HepG2 (cell line): ENCODE data around the gene PRSS36. TPM values are rescaled to one million over a fixed set of nuclear protein-coding genes. Genes with fewer than 3 reads are reported as not detected.

ENCODE experiments used
- ATAC-seq: fragments of 200-7000 bp; cut with Tn5 transposase; 3 replicates; pipeline ENCODE4 v1.9.1; 2020; ENCODE audit warnings: mild to moderate bottlenecking, moderate library complexity
- BruUV-seq: library from RNA; stranded (reverse); fragments of 400-500 nt; replicated peaks from 2 replicates; lab custom pipeline; 2021; lab: Mats Ljungman, UMichigan
- CTCF ChIA-PET: fragments of 300-600 bp; formaldehyde crosslinking; extraction: SDS; loops from one replicate; lab custom pipeline; 2021; ENCODE audit warnings: low total read pairs, inconsistent platforms, low intra/inter-chr PET ratio; lab: Yijun Ruan, JAX
- POLR2A ChIA-PET: fragments of 350-600 bp; sonication (Branson Sonifier 250); formaldehyde crosslinking; loops from one replicate; lab custom pipeline; 2020; ENCODE audit warnings: antibody characterized with exemption, inconsistent platforms; lab: Yijun Ruan, JAX
- DNase-seq: peaks from one replicate; pipeline ENCODE4 v3.0.0-alpha.2; 2015; ENCODE audit warnings: low spot score
- FAIRE-seq: peaks from 3 replicates; lab custom pipeline; 2011; peaks lifted over from hg19 to GRCh38; lab: Jason Lieb, UNC
- H2AFZ ChIP-seq: one replicate; pipeline ENCODE4 v1.6.1; 2011; ENCODE audit warnings: low read length, inconsistent platforms
- H3K27ac ChIP-seq: fragments of 300-600 bp; 3 replicates; pipeline ENCODE4 v1.8.0; 2011; ENCODE audit warnings: mixed run types, mild to moderate bottlenecking, mixed read lengths, low read length, inconsistent platforms; ENCODE audit not compliant: insufficient read depth; ENCODE audit errors: extremely low read length
- H3K27me3 ChIP-seq, 2 experiments: fragments of 200-600 bp in 1 of 2; 2 replicates in 1 of 2; 3 replicates in 1 of 2; pipeline versions ENCODE4 v1.6.0 to v1.8.0; 2011; ENCODE audit warnings: low read length in 2 of 2, mild to moderate bottlenecking in 2 of 2, moderate library complexity in 2 of 2, inconsistent platforms in 1 of 2; ENCODE audit not compliant: insufficient read depth in 2 of 2, control insufficient read depth in 1 of 2
- H3K36me3 ChIP-seq, 2 experiments: fragments of 200-600 bp in 1 of 2; replicated peaks in 1 of 2; 2 replicates in 1 of 2; 3 replicates in 1 of 2; pipeline versions ENCODE4 v1.5.1 to v1.8.0; 2011; ENCODE audit warnings: low read length in 2 of 2, inconsistent platforms in 1 of 2; ENCODE audit not compliant: insufficient read depth in 2 of 2, control insufficient read depth in 1 of 2
- H3K4me1 ChIP-seq: 2 replicates; pipeline ENCODE4 v1.5.1; 2012; ENCODE audit warnings: low read length, inconsistent platforms; ENCODE audit not compliant: insufficient read depth
- H3K4me2 ChIP-seq: 2 replicates; pipeline ENCODE4 v1.6.0; 2011; ENCODE audit warnings: low read depth, low read length, inconsistent platforms
- H3K4me3 ChIP-seq, 3 experiments: fragments of 200-600 bp in 1 of 3; sonication (generic), shearing (Covaris generic) in 1 of 3; replicated peaks in 1 of 3; 2 replicates each; pipeline ENCODE4 v1.5.1; 2011 to 2016; ENCODE audit warnings: low read length in 3 of 3, inconsistent platforms in 2 of 3, low read depth in 2 of 3, mild to moderate bottlenecking in 2 of 3, control low read depth in 1 of 3, mixed read lengths in 1 of 3; ENCODE audit not compliant: insufficient read depth in 1 of 3
- H3K79me2 ChIP-seq: one replicate; pipeline ENCODE4 v1.6.1; 2011; ENCODE audit warnings: low read length, inconsistent platforms; ENCODE audit not compliant: insufficient read depth
- H3K9ac ChIP-seq: 2 replicates; pipeline ENCODE4 v1.6.0; 2011; ENCODE audit warnings: mild to moderate bottlenecking, low read depth, low read length, inconsistent platforms; ENCODE audit not compliant: insufficient read depth
- H3K9me3 ChIP-seq: 2 replicates; pipeline ENCODE4 v1.5.1; 2012; ENCODE audit warnings: mild to moderate bottlenecking, low read length
- H4K20me1 ChIP-seq: 2 replicates; pipeline ENCODE4 v1.6.0; 2011; ENCODE audit warnings: inconsistent platforms, mild to moderate bottlenecking, low read length, moderate library complexity; ENCODE audit not compliant: insufficient read depth
- BRD4 ChIP-seq: sonication (generic); formaldehyde crosslinking; IDR thresholded peaks from 2 replicates; pipeline ENCODE4 v1.4.0; 2020; ENCODE audit warnings: missing genetic modification reagents
- CCDC6 ChIP-seq: sonication (generic); formaldehyde crosslinking; IDR thresholded peaks from 2 replicates; pipeline ENCODE4 v1.8.1; 2022; ENCODE audit warnings: mild to moderate bottlenecking, missing genetic modification reagents, moderate library complexity
- CENPT ChIP-seq: sonication (generic); formaldehyde crosslinking; IDR thresholded peaks from 2 replicates; pipeline ENCODE4 v1.8.0; 2022; ENCODE audit warnings: low read depth, mild to moderate bottlenecking, moderate library complexity, missing genetic modification reagents
- CHCHD3 ChIP-seq: sonication (generic); formaldehyde crosslinking; IDR thresholded peaks from 2 replicates; pipeline ENCODE4 v1.8.0; 2022; ENCODE audit warnings: mild to moderate bottlenecking, missing genetic modification reagents, moderate library complexity
- DMAP1 ChIP-seq: IDR thresholded peaks from 2 replicates; pipeline ENCODE4 v1.6.1; 2016
- KDM5B ChIP-seq: sonication (generic); formaldehyde crosslinking; IDR thresholded peaks from 2 replicates; pipeline ENCODE4 v1.4.0; 2020; ENCODE audit warnings: missing genetic modification reagents, mild to moderate bottlenecking, borderline replicate concordance
- MAFG ChIP-seq: sonication (generic); formaldehyde crosslinking; IDR thresholded peaks from 2 replicates; pipeline ENCODE4 v1.5.1; 2020; ENCODE audit warnings: mild to moderate bottlenecking, missing genetic modification reagents
- NRL ChIP-seq: sonication (generic); formaldehyde crosslinking; IDR thresholded peaks from 2 replicates; pipeline ENCODE4 v1.5.0; 2020; ENCODE audit warnings: missing genetic modification reagents, mild to moderate bottlenecking, moderate library complexity, borderline replicate concordance
- SALL2 ChIP-seq: sonication (generic); formaldehyde crosslinking; IDR thresholded peaks from 2 replicates; pipeline ENCODE4 v1.8.1; 2023; ENCODE audit warnings: mild to moderate bottlenecking, missing genetic modification reagents, inconsistent platforms
- SMAD3 ChIP-seq: sonication (generic); formaldehyde crosslinking; IDR thresholded peaks from 2 replicates; pipeline ENCODE4 v1.4.0; 2020; ENCODE audit warnings: missing genetic modification reagents
- ZNF563 ChIP-seq: sonication (generic); formaldehyde crosslinking; IDR thresholded peaks from 2 replicates; pipeline ENCODE4 v1.8.0; 2022; ENCODE audit warnings: mild to moderate bottlenecking, moderate library complexity, missing genetic modification reagents
- ZNF572 ChIP-seq: sonication (generic); formaldehyde crosslinking; IDR thresholded peaks from 2 replicates; pipeline ENCODE4 v1.5.1; 2020; ENCODE audit warnings: mild to moderate bottlenecking, missing genetic modification reagents
- ZNF615 ChIP-seq: sonication (generic); formaldehyde crosslinking; IDR thresholded peaks from 2 replicates; pipeline ENCODE4 v1.5.0; 2020; ENCODE audit warnings: mild to moderate bottlenecking, missing genetic modification reagents, borderline replicate concordance
- ZNF672 ChIP-seq: sonication (generic); formaldehyde crosslinking; IDR thresholded peaks from 2 replicates; pipeline ENCODE4 v1.8.1; 2022; ENCODE audit warnings: missing genetic modification reagents
- WGBS: methylation state at CpG from one replicate; pipeline ENCODE4 v1.1.6; 2017; ENCODE audit warnings: low lambda C conversion rate; 5-methylcytosine and 5-hydroxymethylcytosine counted together
- in situ Hi-C: cut with HindIII; loops from 2 replicates; pipeline ENCODE4 v1.10.0; 2017; ENCODE audit warnings: low pct_unique_long_range_greater_than_20kb; ENCODE audit not compliant: extremely low pct_ligation_motif_present
- intact Hi-C: fragments of 100-400 bp; cut with micrococcal nuclease; formaldehyde crosslinking; loops from one replicate; pipeline ENCODE4 v1.10.0; 2022; ENCODE audit not compliant: unreplicated experiment
- polyA plus RNA-seq, 8 experiments: library from polyadenylated mRNA; depleted of rRNA in 3 of 8; stranded (reverse) in 7 of 8; unstranded in 1 of 8; fragments of >200 nt; fragmentation: Illumina TruSeq in 4 of 8; extraction: Trizol in 4 of 8; gene quantifications; 2 replicates each; pipeline versions ENCODE4 v1.2.1 to v1.2.3, GENCODE V29; 2011 to 2016; ENCODE audit warnings: low read depth in 4 of 8, missing spikeins in 1 of 8, mixed read lengths in 1 of 8; ENCODE audit not compliant: insufficient read depth in 1 of 8
- total RNA-seq, 5 experiments: library from RNA; depleted of rRNA; stranded (reverse); fragments of >200 nt; fragmentation: Illumina TruSeq; extraction: Trizol; gene quantifications; 2 replicates each; pipeline ENCODE4 v1.2.3, GENCODE V29; 2016; ENCODE audit warnings: low read depth in 1 of 5
- TF ChIP-seq, protein P1 (sequence below): sonication (generic); formaldehyde crosslinking; IDR thresholded peaks from 2 replicates; pipeline ENCODE4 v1.4.0; 2020; ENCODE audit warnings: missing genetic modification reagents
- TF ChIP-seq, protein P2 (sequence below): sonication (generic); formaldehyde crosslinking; IDR thresholded peaks from 2 replicates; pipeline ENCODE4 v1.8.0; 2022; ENCODE audit warnings: mild to moderate bottlenecking, missing genetic modification reagents, moderate library complexity
- TF ChIP-seq, protein P3 (sequence below): sonication (generic); formaldehyde crosslinking; IDR thresholded peaks from 2 replicates; pipeline ENCODE4 v1.4.0; 2020; ENCODE audit warnings: missing genetic modification reagents
- TF ChIP-seq, protein P4 (sequence below): sonication (generic); formaldehyde crosslinking; IDR thresholded peaks from 2 replicates; pipeline ENCODE4 v1.5.0; 2020; ENCODE audit warnings: missing genetic modification reagents

Gene PRSS36
- total and polyA plus RNA-seq, 2 of the 13 experiments (the other 11 are each of a cell fraction or from before 2014, with no cell fraction given), result 1.5 to 2.1 TPM

DNA sequence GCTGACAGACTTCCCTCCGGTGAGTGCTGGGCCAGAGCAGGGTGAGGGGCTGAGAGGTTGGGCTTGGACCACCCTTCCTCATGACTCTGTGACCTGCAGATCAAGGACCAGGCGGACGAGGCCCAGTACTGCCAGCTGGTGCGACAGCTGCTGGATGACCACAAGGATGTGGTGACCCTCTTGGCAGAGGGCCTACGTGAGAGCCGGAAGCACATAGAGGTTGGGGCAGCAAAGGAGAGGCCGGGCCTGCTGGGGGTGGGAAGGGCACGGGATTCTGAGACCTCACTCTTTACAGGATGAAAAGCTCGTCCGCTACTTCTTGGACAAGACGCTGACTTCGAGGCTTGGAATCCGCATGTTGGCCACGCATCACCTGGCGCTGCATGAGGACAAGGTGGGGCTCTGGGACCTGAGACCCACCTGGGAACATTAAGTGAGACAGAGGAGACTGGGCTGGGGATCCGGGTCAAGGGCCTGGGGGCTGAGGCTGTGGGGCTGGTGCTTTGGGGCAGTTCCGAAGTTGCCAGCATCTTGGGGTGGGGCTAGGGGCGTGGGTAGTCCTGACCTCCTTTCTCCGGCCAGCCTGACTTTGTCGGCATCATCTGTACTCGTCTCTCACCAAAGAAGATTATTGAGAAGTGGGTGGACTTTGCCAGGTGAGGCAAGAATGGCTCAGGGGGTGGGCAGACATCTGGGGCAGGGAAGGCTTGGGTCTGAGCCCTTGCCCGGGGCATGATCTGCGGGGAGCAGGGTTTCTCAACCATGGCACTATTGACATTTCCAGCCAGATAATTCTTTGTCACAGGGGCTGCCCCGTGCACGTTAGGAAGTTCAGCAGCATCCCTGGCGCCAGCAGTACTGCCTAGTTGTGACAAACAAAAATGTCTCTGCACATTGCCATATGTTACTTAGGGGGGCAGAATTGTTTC, 39.5 kb downstream of the PRSS36 start:
- POLR2A ChIA-PET, result interaction anchor here (3.7 kb wide), 1 partner anchor 7 kb away, joined by 17 read pairs; the partner anchor contains the start of gene KAT8
- no TSS peak for BruUV-seq
- 92% methylated on average over 21 of the region's 26 CpGs for whole genome bisulfite sequencing
- Histone ChIP-seq H4K20me1 (no peaks in the 10 kb centered on the region), H3K27ac (no peak overlapping the region), H2AFZ (no peak overlapping the region), H3K4me2 (no peak overlapping the region), H3K4me1 (peaks cover 60% of the 10 kb centered on the region), H3K79me2 (peaks cover 12% of the 10 kb centered on the region), H3K9ac (no peak overlapping the region), H3K27me3 (no peaks in the 10 kb centered on the region), H3K36me3 (peaks cover 20 to 35% of the 10 kb centered on the region in 2 experiments), H3K4me3 (no peak overlapping the region), H3K9me3 (no peaks in the 10 kb centered on the region)
- DNase-seq, result no peak
- in situ Hi-C loops (no loop called here), intact Hi-C loops (no loop called here)
- CTCF ChIA-PET, result no interaction called here
- no peak for ATAC-seq
- FAIRE-seq, result no peak
- TF ChIP-seq CCDC6 (CRISPR knock-in tag) (no peak), SMAD3 (CRISPR knock-in tag) (no peak), ZNF672 (no peak), KDM5B (CRISPR knock-in tag) (no peak), ZNF563 (CRISPR knock-in tag) (no peak), NRL (CRISPR knock-in tag) (0 out of 2 replicates have a peak, but pooled peaks have one; percentile 20), MAFG (CRISPR knock-in tag) (no peak), CHCHD3 (CRISPR knock-in tag) (no peak), BRD4 (no peak), CENPT (CRISPR knock-in tag) (0 out of 2 replicates have a peak, but pooled peaks have one; percentile 44), ZNF615 (CRISPR knock-in tag) (no peak), ZNF572 (CRISPR knock-in tag) (0 out of 2 replicates have a peak, but pooled peaks have one; percentile 23), SALL2 (no peak), DMAP1 (CRISPR knock-in tag) (no peak)
- TF ChIP-seq, protein P1, sequence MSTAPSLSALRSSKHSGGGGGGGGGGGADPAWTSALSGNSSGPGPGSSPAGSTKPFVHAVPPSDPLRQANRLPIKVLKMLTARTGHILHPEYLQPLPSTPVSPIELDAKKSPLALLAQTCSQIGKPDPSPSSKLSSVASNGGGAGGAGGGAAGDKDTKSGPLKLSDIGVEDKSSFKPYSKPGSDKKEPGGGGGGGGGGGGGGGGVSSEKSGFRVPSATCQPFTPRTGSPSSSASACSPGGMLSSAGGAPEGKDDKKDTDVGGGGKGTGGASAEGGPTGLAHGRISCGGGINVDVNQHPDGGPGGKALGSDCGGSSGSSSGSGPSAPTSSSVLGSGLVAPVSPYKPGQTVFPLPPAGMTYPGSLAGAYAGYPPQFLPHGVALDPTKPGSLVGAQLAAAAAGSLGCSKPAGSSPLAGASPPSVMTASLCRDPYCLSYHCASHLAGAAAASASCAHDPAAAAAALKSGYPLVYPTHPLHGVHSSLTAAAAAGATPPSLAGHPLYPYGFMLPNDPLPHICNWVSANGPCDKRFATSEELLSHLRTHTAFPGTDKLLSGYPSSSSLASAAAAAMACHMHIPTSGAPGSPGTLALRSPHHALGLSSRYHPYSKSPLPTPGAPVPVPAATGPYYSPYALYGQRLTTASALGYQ (CRISPR knock-in tag), result no peak
- TF ChIP-seq, protein P2, sequence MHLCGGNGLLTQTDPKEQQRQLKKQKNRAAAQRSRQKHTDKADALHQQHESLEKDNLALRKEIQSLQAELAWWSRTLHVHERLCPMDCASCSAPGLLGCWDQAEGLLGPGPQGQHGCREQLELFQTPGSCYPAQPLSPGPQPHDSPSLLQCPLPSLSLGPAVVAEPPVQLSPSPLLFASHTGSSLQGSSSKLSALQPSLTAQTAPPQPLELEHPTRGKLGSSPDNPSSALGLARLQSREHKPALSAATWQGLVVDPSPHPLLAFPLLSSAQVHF (CRISPR knock-in tag), result no peak
- TF ChIP-seq, protein P3, sequence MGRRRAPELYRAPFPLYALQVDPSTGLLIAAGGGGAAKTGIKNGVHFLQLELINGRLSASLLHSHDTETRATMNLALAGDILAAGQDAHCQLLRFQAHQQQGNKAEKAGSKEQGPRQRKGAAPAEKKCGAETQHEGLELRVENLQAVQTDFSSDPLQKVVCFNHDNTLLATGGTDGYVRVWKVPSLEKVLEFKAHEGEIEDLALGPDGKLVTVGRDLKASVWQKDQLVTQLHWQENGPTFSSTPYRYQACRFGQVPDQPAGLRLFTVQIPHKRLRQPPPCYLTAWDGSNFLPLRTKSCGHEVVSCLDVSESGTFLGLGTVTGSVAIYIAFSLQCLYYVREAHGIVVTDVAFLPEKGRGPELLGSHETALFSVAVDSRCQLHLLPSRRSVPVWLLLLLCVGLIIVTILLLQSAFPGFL (CRISPR knock-in tag), result no peak
- TF ChIP-seq, protein P4, sequence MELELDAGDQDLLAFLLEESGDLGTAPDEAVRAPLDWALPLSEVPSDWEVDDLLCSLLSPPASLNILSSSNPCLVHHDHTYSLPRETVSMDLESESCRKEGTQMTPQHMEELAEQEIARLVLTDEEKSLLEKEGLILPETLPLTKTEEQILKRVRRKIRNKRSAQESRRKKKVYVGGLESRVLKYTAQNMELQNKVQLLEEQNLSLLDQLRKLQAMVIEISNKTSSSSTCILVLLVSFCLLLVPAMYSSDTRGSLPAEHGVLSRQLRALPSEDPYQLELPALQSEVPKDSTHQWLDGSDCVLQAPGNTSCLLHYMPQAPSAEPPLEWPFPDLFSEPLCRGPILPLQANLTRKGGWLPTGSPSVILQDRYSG (CRISPR knock-in tag), result no peak
